ENCODE data around the gene KCNG4. TPM values are rescaled to one million over a fixed set of nuclear protein-coding genes. Genes with fewer than 3 reads are reported as not detected.

KCNG4 gene
- total and polyA plus RNA-seq, 4 donors = not detected

DNA sequence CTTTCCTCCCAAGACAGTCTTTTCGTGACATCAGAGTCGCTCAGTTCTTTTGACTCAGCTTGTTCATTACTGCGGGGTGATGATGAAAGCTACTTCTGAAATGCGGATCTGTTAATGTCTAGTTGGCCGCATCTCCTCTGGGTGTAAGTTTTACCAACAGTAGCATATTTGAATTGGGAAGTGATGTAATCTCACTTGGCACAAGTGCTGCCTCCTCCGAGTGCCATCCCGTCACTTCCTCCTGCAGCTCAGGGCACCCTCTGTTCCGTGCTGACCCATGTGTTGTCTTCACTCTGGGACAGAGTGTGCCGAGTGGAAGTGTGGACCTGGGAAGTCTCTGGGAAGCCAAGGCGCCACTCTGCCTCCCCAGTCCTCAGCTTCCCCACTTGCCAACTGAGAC lies 40.0 kb downstream of the KCNG4 start (continued):
- TF ChIP-seq CTCF (IDR thresholded peaks at IDR 0.05; ENCODE audit: low read depth, low read length, missing input control) (no peak), RXRA (IDR thresholded peaks at IDR 0.05) (no peak), FOXA2 (IDR thresholded peaks at IDR 0.05) (no peak)
- TF ChIP-seq, protein P1, sequence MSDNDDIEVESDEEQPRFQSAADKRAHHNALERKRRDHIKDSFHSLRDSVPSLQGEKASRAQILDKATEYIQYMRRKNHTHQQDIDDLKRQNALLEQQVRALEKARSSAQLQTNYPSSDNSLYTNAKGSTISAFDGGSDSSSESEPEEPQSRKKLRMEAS (IDR thresholded peaks at IDR 0.05) = no peak
- TF ChIP-seq, protein P2, sequence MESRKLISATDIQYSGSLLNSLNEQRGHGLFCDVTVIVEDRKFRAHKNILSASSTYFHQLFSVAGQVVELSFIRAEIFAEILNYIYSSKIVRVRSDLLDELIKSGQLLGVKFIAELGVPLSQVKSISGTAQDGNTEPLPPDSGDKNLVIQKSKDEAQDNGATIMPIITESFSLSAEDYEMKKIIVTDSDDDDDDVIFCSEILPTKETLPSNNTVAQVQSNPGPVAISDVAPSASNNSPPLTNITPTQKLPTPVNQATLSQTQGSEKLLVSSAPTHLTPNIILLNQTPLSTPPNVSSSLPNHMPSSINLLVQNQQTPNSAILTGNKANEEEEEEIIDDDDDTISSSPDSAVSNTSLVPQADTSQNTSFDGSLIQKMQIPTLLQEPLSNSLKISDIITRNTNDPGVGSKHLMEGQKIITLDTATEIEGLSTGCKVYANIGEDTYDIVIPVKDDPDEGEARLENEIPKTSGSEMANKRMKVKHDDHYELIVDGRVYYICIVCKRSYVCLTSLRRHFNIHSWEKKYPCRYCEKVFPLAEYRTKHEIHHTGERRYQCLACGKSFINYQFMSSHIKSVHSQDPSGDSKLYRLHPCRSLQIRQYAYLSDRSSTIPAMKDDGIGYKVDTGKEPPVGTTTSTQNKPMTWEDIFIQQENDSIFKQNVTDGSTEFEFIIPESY (IDR thresholded peaks at IDR 0.05) = no peak

DNA sequence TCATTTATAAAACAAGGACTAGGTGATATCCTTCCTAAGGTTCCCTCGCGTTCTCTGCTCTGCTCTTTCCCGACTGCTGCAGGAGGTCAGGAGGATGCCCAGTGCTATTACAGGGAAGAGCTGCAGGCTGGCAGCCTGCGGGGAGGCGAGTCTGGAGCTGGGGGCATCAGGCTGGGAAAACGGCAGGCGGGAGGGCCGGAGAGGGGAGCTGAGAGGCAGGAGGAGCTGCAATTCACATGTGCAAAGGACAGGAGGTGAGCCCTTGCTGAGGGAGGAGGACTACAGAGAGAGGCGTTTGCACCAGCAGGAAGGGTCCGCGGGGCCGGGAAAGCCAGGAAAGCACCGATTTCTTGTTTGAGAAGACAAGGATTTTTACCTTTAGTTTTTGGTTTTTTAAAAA lies 40.7 kb downstream of the KCNG4 start:
- Histone ChIP-seq H3K4me1 (ENCODE audit: control insufficient read depth in 4 of 4, insufficient read depth in 4 of 4, low read length in 3 of 4) (no peaks in the 10 kb centered on the region), H3K36me3 (ENCODE audit: control insufficient read depth in 4 of 4, insufficient read depth in 3 of 4, low read depth in 1 of 4, low read length in 3 of 4) (no peaks in the 10 kb centered on the region), H3K9me3 (ENCODE audit: control insufficient read depth in 4 of 4, low read length in 3 of 4) (no peaks in the 10 kb centered on the region), H3K27me3 (ENCODE audit: control insufficient read depth in 4 of 4, insufficient read depth in 4 of 4, low read length in 3 of 4) (no peaks in the 10 kb centered on the region), H3K27ac (ENCODE audit: low read depth in 1 of 2, low read length in 2 of 2) (no peak overlapping the region), H3K9ac (ENCODE audit: low read depth in 1 of 2, low read length in 2 of 2) (no peak overlapping the region), H3K4me3 (ENCODE audit: low read depth in 1 of 3, low read length in 3 of 3) (no peak overlapping the region)
- 59% methylated on average over 13 of the region's 13 CpGs for WGBS
- DNase-seq (ENCODE audit: low spot score) = no peak
- no peak for TF ChIP-seq RAD21 (IDR thresholded peaks at IDR 0.05)
- TF ChIP-seq, protein P2 (IDR thresholded peaks at IDR 0.05) = no peak

GRCh38 chr16:84198401-84198800 lies 41.4 kb downstream of the KCNG4 start:
- H3K4me1 ChIP-seq (ENCODE audit: control insufficient read depth in 4 of 4, insufficient read depth in 4 of 4, low read length in 3 of 4) = no peaks in the 10 kb centered on the region
- TF ChIP-seq CTCF (IDR thresholded peaks at IDR 0.05; ENCODE audit: low read depth, low read length, missing input control) = no peak
- no peak for TF ChIP-seq HNF4G (IDR thresholded peaks at IDR 0.05)
- TF ChIP-seq TAF1 (conservative IDR thresholded peaks at IDR 0.05) = no peak
- no peak for TF ChIP-seq GABPA (IDR thresholded peaks at IDR 0.05 in 1 of 2, conservative IDR thresholded peaks at IDR 0.05 in 1 of 2)
- TF ChIP-seq, protein P1 (IDR thresholded peaks at IDR 0.05) = no peak
- TF ChIP-seq FOXA2 (IDR thresholded peaks at IDR 0.05) = no peak
- TF ChIP-seq SP1 (IDR thresholded peaks at IDR 0.05) = no peak
- TF ChIP-seq, protein P2 (IDR thresholded peaks at IDR 0.05) = no peak
- TF ChIP-seq RXRA (IDR thresholded peaks at IDR 0.05) = no peak
- TF ChIP-seq EGR1 (IDR thresholded peaks at IDR 0.05; ENCODE audit: low read depth in 2 of 2) = no peak
- no peak for TF ChIP-seq RAD21 (IDR thresholded peaks at IDR 0.05)
- no peak for TF ChIP-seq ATF3 (IDR thresholded peaks at IDR 0.05)
- no peak for TF ChIP-seq FOXA1 (IDR thresholded peaks at IDR 0.05)
- no peak overlapping the region for H3K9ac ChIP-seq (ENCODE audit: low read depth in 1 of 2, low read length in 2 of 2)
- no peaks in the 10 kb centered on the region for H3K27me3 ChIP-seq (ENCODE audit: control insufficient read depth in 4 of 4, insufficient read depth in 4 of 4, low read length in 3 of 4)
- H3K27ac ChIP-seq (ENCODE audit: low read depth in 1 of 2, low read length in 2 of 2) = no peak overlapping the region
- no peak overlapping the region for H3K4me3 ChIP-seq (ENCODE audit: low read depth in 1 of 3, low read length in 3 of 3)
- H3K36me3 ChIP-seq (ENCODE audit: control insufficient read depth in 4 of 4, insufficient read depth in 3 of 4, low read depth in 1 of 4, low read length in 3 of 4) = no peaks in the 10 kb centered on the region
- no peaks in the 10 kb centered on the region for H3K9me3 ChIP-seq (ENCODE audit: control insufficient read depth in 4 of 4, low read length in 3 of 4)
- WGBS = 84% methylated on average over 10 of the region's 10 CpGs
- DNase-seq (ENCODE audit: low spot score) = no peak

All from liver (tissue), 9 donors.